Caco-2 (cell line): Measurements from ENCODE around the gene HGD. TPM values are rescaled to one million over a fixed set of nuclear protein-coding genes. Genes with fewer than 3 reads are reported as not detected.

Experiments
- BruUV-seq: library from RNA; stranded (reverse); fragments of 400-500 nt; replicated peaks from 2 replicates; lab custom pipeline; 2021; lab: Mats Ljungman, UMichigan
- CTCF ChIA-PET: fragments of 300-600 bp; sonication (Branson Sonifier 250); formaldehyde crosslinking; loops from one replicate; lab custom pipeline; 2022; ENCODE audit warnings: antibody characterized with exemption; lab: Charles Lee
- POLR2A ChIA-PET: fragments of 300-600 bp; sonication (Branson Sonifier 250); formaldehyde crosslinking; loops from one replicate; lab custom pipeline; 2022; ENCODE audit warnings: antibody characterized with exemption; lab: Charles Lee
- DNase-seq, 2 experiments: peaks; one replicate each; pipeline versions ENCODE4 v3.0.0 to v3.0.0-alpha.2; 2020 to 2022
- H3K27me3 ChIP-seq: replicated peaks from 2 replicates; pipeline ENCODE4 v1.6.0; 2011; ENCODE audit warnings: low read length; ENCODE audit not compliant: control insufficient read depth, insufficient read depth
- H3K36me3 ChIP-seq: 2 replicates; pipeline ENCODE4 v1.5.1; 2011; ENCODE audit warnings: low read length; ENCODE audit not compliant: control insufficient read depth, insufficient read depth
- H3K4me1 ChIP-seq: fragments of 250-450 bp; sonication (Bioruptor Pico); 2 replicates; pipeline ENCODE4 v1.5.1; 2020; ENCODE audit warnings: mild to moderate bottlenecking
- H3K4me3 ChIP-seq: 2 replicates; pipeline ENCODE4 v1.5.1; 2011; ENCODE audit warnings: low read depth, mild to moderate bottlenecking, control low read depth, low read length
- H3K9me3 ChIP-seq: fragments of 250-450 bp; sonication (Bioruptor Pico); 2 replicates; pipeline ENCODE4 v1.5.1; 2020; ENCODE audit warnings: mild to moderate bottlenecking, moderate library complexity
- H3K27ac Mint-ChIP-seq: one replicate; pipeline ENCODE4 v1.8.0; 2022; ENCODE audit warnings: mixed read lengths; ENCODE audit not compliant: unreplicated experiment
- H3K27me3 Mint-ChIP-seq: one replicate; pipeline ENCODE4 v1.8.0; 2022; ENCODE audit warnings: mixed read lengths; ENCODE audit not compliant: insufficient read depth, unreplicated experiment
- H3K36me3 Mint-ChIP-seq: one replicate; pipeline ENCODE4 v1.8.0; 2022; ENCODE audit warnings: mild to moderate bottlenecking, mixed read lengths; ENCODE audit not compliant: insufficient read depth, unreplicated experiment
- H3K4me1 Mint-ChIP-seq: one replicate; pipeline ENCODE4 v1.8.0; 2022; ENCODE audit warnings: low read depth, mixed read lengths; ENCODE audit not compliant: unreplicated experiment
- H3K4me3 Mint-ChIP-seq: one replicate; pipeline ENCODE4 v1.8.0; 2022; ENCODE audit warnings: mild to moderate bottlenecking, moderate library complexity, mixed read lengths; ENCODE audit not compliant: unreplicated experiment
- H3K9me3 Mint-ChIP-seq: one replicate; pipeline ENCODE4 v1.8.0; 2022; ENCODE audit warnings: mixed read lengths; ENCODE audit not compliant: unreplicated experiment
- CTCF ChIP-seq, 2 experiments: fragments of 200-600 bp in 1 of 2; IDR thresholded peaks; 1 replicate in 1 of 2; 2 replicates in 1 of 2; pipeline versions ENCODE4 v1.5.1 to v1.8.0; 2011 to 2022; ENCODE audit warnings: antibody characterized with exemption in 1 of 2, control low read depth in 1 of 2, inconsistent platforms in 1 of 2, low read depth in 1 of 2, low read length in 1 of 2, mild to moderate bottlenecking in 1 of 2, moderate library complexity in 1 of 2; ENCODE audit not compliant: insufficient read depth in 1 of 2, severe bottlenecking in 1 of 2, unreplicated experiment in 1 of 2
- intact Hi-C: fragments of 100-400 bp; cut with micrococcal nuclease; formaldehyde crosslinking; loops from one replicate; pipeline ENCODE4 v1.10.0; 2022; ENCODE audit not compliant: unreplicated experiment
- total RNA-seq: library from RNA; stranded (reverse); gene quantifications from 2 replicates; pipeline ENCODE4 v1.2.3, GENCODE V29; 2022

HGD gene
- total RNA-seq, 1 experiment from 2014 or later, result 102 TPM

DNA sequence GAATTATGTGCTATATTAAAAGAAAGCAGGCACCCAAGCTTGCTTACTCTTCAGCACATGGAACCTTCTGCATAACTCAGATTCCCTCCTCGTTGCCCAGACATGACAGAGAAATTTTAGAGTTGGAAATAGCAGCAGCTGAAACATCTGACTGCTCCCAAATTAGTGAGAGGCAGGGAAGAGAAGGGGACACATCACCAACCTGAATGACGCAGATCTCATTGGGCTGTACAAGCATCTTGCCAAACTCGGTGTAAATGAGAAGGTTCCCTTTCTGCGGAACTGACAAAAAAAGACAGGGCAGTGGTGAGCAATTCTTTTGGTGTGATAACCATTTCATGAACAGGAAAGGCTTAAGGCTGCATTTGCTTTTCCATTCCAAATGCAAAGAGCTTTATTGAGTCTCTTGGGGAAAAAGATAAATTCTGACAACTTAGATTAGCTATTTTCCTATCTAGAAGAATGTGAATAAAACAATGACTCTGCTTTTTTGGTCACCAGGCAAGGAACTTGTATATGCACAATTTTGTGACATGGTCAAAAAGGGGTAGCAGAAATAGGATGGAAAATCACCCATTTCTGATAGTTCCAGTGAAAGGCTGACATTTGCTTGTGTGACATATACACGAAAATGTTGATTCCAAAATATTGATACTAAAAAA, 35.1 kb downstream of the HGD start:
- Mint-ChIP-seq H3K36me3 (peaks cover 23% of the 10 kb centered on the region), H3K9me3 (no peaks in the 10 kb centered on the region), H3K27me3 (no peaks in the 10 kb centered on the region), H3K4me3 (no peak overlapping the region), H3K4me1 (no peaks in the 10 kb centered on the region), H3K27ac (no peak overlapping the region)
- no peaks in the 10 kb centered on the region for H3K4me1 ChIP-seq
- CTCF ChIA-PET, result no interaction called here
- no peak overlapping the region for H3K4me3 ChIP-seq
- DNase-seq, result no peak
- H3K9me3 ChIP-seq, result no peaks in the 10 kb centered on the region
- intact Hi-C loops, result no loop called here
- POLR2A ChIA-PET, result interaction anchor here (0.6 kb wide), 1 partner anchor 669 kb away, joined by 3 read pairs; no protein-coding TSS in a partner anchor
- no peak for TF ChIP-seq CTCF (IDR thresholded peaks at IDR 0.05; ENCODE audit: insufficient read depth in 1 of 2, low read depth in 1 of 2, low read length in 1 of 2, severe bottlenecking in 1 of 2, unreplicated experiment in 1 of 2)
- no peaks in the 10 kb centered on the region for H3K27me3 ChIP-seq
- BruUV-seq, result no TSS peak
- H3K36me3 ChIP-seq, result peaks cover 4% of the 10 kb centered on the region

GRCh38 chr3:120645083-120645845, 36.8 kb downstream of the HGD start:
- intact Hi-C loops, result no loop called here
- no peaks in the 10 kb centered on the region for H3K9me3 ChIP-seq
- peaks cover 2% of the 10 kb centered on the region for H3K36me3 ChIP-seq
- Mint-ChIP-seq H3K27me3 (no peaks in the 10 kb centered on the region), H3K27ac (no peak overlapping the region), H3K4me3 (no peak overlapping the region), H3K4me1 (no peaks in the 10 kb centered on the region), H3K9me3 (no peaks in the 10 kb centered on the region), H3K36me3 (peaks cover 19% of the 10 kb centered on the region)
- H3K4me1 ChIP-seq, result no peaks in the 10 kb centered on the region
- CTCF ChIA-PET, result no interaction called here
- no peak overlapping the region for H3K4me3 ChIP-seq
- no peak for TF ChIP-seq CTCF (IDR thresholded peaks at IDR 0.05; ENCODE audit: insufficient read depth in 1 of 2, low read depth in 1 of 2, low read length in 1 of 2, severe bottlenecking in 1 of 2, unreplicated experiment in 1 of 2)
- DNase-seq, result no peak
- no TSS peak for BruUV-seq
- POLR2A ChIA-PET, result no interaction called here
- no peaks in the 10 kb centered on the region for H3K27me3 ChIP-seq

DNA sequence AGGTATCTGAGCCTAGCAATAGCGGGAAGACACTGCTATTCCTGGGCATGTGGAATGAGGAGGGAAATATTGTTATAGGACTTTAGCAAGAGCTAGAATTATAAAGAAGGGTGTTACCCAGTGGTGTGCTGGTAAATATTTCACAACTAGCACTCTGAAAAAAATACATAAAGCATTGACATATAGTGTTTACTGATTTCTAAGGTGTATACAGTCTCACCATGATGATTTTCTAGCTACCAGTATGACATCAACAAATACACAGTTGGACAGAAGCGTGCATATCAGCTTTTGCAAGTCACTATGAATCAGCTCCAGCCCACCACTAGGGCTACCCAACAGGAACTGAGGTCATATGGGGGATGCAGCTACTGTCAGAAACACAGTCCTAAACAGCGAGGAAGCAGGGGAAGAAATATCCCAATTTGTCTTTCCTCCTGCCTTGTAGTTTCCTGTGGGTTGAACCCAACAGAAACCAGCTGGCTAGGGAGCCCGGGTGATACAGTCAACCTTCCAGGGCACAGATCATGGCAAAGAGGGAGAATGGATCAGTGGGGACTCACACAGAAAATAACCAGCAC, 39.6 kb downstream of the HGD start:
- POLR2A ChIA-PET, result no interaction called here
- no TSS peak for BruUV-seq

More for the DNA sequence above, 39.6 kb downstream of the HGD start:
- Histone ChIP-seq H3K36me3 (peaks cover 2% of the 10 kb centered on the region), H3K4me3 (no peak overlapping the region), H3K9me3 (no peaks in the 10 kb centered on the region), H3K27me3 (no peaks in the 10 kb centered on the region), H3K4me1 (no peaks in the 10 kb centered on the region)
- no peak for TF ChIP-seq CTCF (IDR thresholded peaks at IDR 0.05; ENCODE audit: insufficient read depth in 1 of 2, low read depth in 1 of 2, low read length in 1 of 2, severe bottlenecking in 1 of 2, unreplicated experiment in 1 of 2)
- Mint-ChIP-seq H3K27ac (no peak overlapping the region), H3K4me3 (no peak overlapping the region), H3K4me1 (no peaks in the 10 kb centered on the region), H3K9me3 (no peaks in the 10 kb centered on the region), H3K27me3 (no peaks in the 10 kb centered on the region), H3K36me3 (peaks cover 21% of the 10 kb centered on the region)
- CTCF ChIA-PET, result no interaction called here
- DNase-seq, result no peak
- intact Hi-C loops, result no loop called here
